Keratinocyte (primary cell): ENCODE measurements around the gene KIF17. TPM values are rescaled to one million over a fixed set of nuclear protein-coding genes. Genes with fewer than 3 reads are reported as not detected.

Source experiments
- DNase-seq: peaks from one replicate; pipeline ENCODE4 v3.0.0-alpha.2; 2011; ENCODE audit warnings: low read depth, missing footprints, low spot score
- FAIRE-seq: peaks from 2 replicates; lab custom pipeline; 2011; peaks lifted over from hg19 to GRCh38; lab: Jason Lieb, UNC
- H2AFZ ChIP-seq: 2 replicates; pipeline ENCODE4 v1.6.0; 2012; ENCODE audit warnings: low read length, control low read depth, inconsistent platforms; ENCODE audit not compliant: control insufficient read depth
- H3K27ac ChIP-seq: 2 replicates; pipeline ENCODE4 v1.5.1; 2011; ENCODE audit warnings: low read length; ENCODE audit not compliant: control insufficient read depth, insufficient read depth
- H3K27me3 ChIP-seq: 3 replicates; pipeline ENCODE4 v1.6.0; 2011; ENCODE audit warnings: low read length; ENCODE audit not compliant: control insufficient read depth, insufficient read depth; ENCODE audit errors: extremely low read depth
- H3K36me3 ChIP-seq, 2 experiments: 2 replicates in 1 of 2; 3 replicates in 1 of 2; pipeline ENCODE4 v1.5.1; 2011; ENCODE audit warnings: low read length in 2 of 2, mild to moderate bottlenecking in 1 of 2; ENCODE audit not compliant: control insufficient read depth in 2 of 2, insufficient read depth in 2 of 2; ENCODE audit errors: extremely low read depth in 1 of 2
- H3K4me1 ChIP-seq: 3 replicates; pipeline ENCODE4 v1.5.1; 2011; ENCODE audit warnings: low read length; ENCODE audit not compliant: control insufficient read depth, insufficient read depth; ENCODE audit errors: extremely low read depth
- H3K4me2 ChIP-seq: 3 replicates; pipeline ENCODE4 v1.6.0; 2011; ENCODE audit warnings: low read depth, low read length; ENCODE audit not compliant: control insufficient read depth, insufficient read depth; ENCODE audit errors: extremely low read depth
- H3K4me3 ChIP-seq, 3 experiments: fragments of 200-600 bp in 1 of 3; sonication (generic) in 1 of 3; 2 replicates in 2 of 3; 3 replicates in 1 of 3; pipeline ENCODE4 v1.5.1; 2011 to 2016; ENCODE audit warnings: low read length in 3 of 3, mild to moderate bottlenecking in 3 of 3, control low read depth in 2 of 3, inconsistent platforms in 1 of 3, low read depth in 1 of 3, mixed read lengths in 1 of 3, mixed run types in 1 of 3, moderate library complexity in 1 of 3; ENCODE audit not compliant: control insufficient read depth in 2 of 3, insufficient read depth in 2 of 3; ENCODE audit errors: extremely low read depth in 1 of 3
- H3K79me2 ChIP-seq: 2 replicates; pipeline ENCODE4 v1.6.0; 2012; ENCODE audit warnings: low read length; ENCODE audit not compliant: control insufficient read depth, insufficient read depth
- H3K9ac ChIP-seq: 3 replicates; pipeline ENCODE4 v1.6.0; 2011; ENCODE audit warnings: low read length; ENCODE audit not compliant: control insufficient read depth, insufficient read depth; ENCODE audit errors: extremely low read depth
- H3K9me1 ChIP-seq: 3 replicates; pipeline ENCODE4 v1.6.0; 2011; ENCODE audit warnings: low read length; ENCODE audit not compliant: control insufficient read depth, insufficient read depth; ENCODE audit errors: extremely low read depth
- H3K9me3 ChIP-seq: 2 replicates; pipeline ENCODE4 v1.5.1; 2012; ENCODE audit warnings: low read depth, low read length; ENCODE audit not compliant: control insufficient read depth
- H4K20me1 ChIP-seq: 3 replicates; pipeline ENCODE4 v1.6.0; 2011; ENCODE audit warnings: low read length; ENCODE audit not compliant: control insufficient read depth, insufficient read depth; ENCODE audit errors: extremely low read depth
- EZH2 ChIP-seq: IDR thresholded peaks from one replicate; pipeline ENCODE4 v1.6.1; 2012; ENCODE audit warnings: inconsistent platforms, mild to moderate bottlenecking, low read length, moderate library complexity
- dilution Hi-C: fragments of 300-500 bp; cut with MboI; formaldehyde crosslinking; loops from one replicate; pipeline ENCODE4 v1.7.0; 2020; ENCODE audit warnings: low sequenced_read_pairs; ENCODE audit not compliant: extremely low pct_ligation_motif_present
- polyA plus RNA-seq, 5 experiments: library from polyadenylated mRNA; depleted of rRNA in 3 of 5; stranded (reverse) in 3 of 5; stranded (forward) in 1 of 5; unstranded in 1 of 5; fragments of >200 nt; gene quantifications; 1 replicate in 1 of 5; 2 replicates in 3 of 5; 3 replicates in 1 of 5; pipeline versions ENCODE4 v1.2.1 to v1.2.3, GENCODE V29; 2011 to 2012; ENCODE audit warnings: missing spikeins in 2 of 5, low read depth in 1 of 5, low replicate concordance in 1 of 5
- TF ChIP-seq, protein P1 (sequence below), 3 experiments: IDR thresholded peaks in 1 of 3; conservative IDR thresholded peaks in 1 of 3; optimal IDR thresholded peaks in 1 of 3; 2 replicates in 2 of 3; 3 replicates in 1 of 3; pipeline versions ENCODE3 to v1.5.1; 2011; ENCODE audit warnings: low read length in 3 of 3, mild to moderate bottlenecking in 3 of 3, moderate library complexity in 2 of 3, control low read depth in 1 of 3, inconsistent platforms in 1 of 3; ENCODE audit not compliant: insufficient read depth in 2 of 3; ENCODE audit errors: extremely low read depth in 1 of 3

KIF17 gene
- polyA plus RNA-seq, 1 donor (not counting 4 experiments of a cell fraction or from before 2014, with no cell fraction given), result 0.90 TPM

DNA sequence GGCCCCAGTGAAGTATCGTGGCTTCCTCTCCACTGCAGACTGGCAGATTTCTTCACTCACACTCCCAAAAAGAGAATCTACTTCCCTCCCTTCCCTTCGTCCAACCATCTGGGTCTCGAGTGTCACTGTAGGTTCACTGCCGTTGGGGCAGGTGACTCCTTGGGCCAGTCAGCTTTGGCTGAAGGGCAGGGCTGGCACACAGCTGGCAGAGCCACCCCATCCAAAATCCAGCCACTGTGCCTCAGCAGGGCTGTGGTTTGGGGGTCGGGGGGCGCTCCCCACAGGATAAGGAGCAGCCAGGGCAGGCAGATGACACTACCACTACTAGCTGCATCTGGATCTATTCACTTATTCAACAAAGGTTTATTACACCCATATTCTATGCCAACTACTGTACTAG is 74.7 kb downstream of the KIF17 start:
- Histone ChIP-seq H3K9me1 (no peaks in the 10 kb centered on the region), H4K20me1 (no peaks in the 10 kb centered on the region), H3K36me3 (peaks cover 21 to 36% of the 10 kb centered on the region in 2 experiments), H3K9me3 (no peaks in the 10 kb centered on the region), H3K4me2 (no peak overlapping the region), H3K27me3 (no peaks in the 10 kb centered on the region), H3K4me3 (no peak overlapping the region), H3K27ac (no peak overlapping the region), H3K79me2 (no peaks in the 10 kb centered on the region), H3K4me1 (no peaks in the 10 kb centered on the region), H2AFZ (no peak overlapping the region), H3K9ac (no peak overlapping the region)
- dilution Hi-C loops, result no loop called here
- FAIRE-seq (no peak), DNase-seq (no peak)
- TF ChIP-seq EZH2, result no peak
- TF ChIP-seq, protein P1, sequence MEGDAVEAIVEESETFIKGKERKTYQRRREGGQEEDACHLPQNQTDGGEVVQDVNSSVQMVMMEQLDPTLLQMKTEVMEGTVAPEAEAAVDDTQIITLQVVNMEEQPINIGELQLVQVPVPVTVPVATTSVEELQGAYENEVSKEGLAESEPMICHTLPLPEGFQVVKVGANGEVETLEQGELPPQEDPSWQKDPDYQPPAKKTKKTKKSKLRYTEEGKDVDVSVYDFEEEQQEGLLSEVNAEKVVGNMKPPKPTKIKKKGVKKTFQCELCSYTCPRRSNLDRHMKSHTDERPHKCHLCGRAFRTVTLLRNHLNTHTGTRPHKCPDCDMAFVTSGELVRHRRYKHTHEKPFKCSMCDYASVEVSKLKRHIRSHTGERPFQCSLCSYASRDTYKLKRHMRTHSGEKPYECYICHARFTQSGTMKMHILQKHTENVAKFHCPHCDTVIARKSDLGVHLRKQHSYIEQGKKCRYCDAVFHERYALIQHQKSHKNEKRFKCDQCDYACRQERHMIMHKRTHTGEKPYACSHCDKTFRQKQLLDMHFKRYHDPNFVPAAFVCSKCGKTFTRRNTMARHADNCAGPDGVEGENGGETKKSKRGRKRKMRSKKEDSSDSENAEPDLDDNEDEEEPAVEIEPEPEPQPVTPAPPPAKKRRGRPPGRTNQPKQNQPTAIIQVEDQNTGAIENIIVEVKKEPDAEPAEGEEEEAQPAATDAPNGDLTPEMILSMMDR (optimal IDR thresholded peaks at IDR 0.05 in 1 of 3, IDR thresholded peaks at IDR 0.05 in 1 of 3, conservative IDR thresholded peaks at IDR 0.05 in 1 of 3; ENCODE audit: extremely low read depth in 1 of 3, insufficient read depth in 2 of 3, low read length in 3 of 3), result no peak

DNA sequence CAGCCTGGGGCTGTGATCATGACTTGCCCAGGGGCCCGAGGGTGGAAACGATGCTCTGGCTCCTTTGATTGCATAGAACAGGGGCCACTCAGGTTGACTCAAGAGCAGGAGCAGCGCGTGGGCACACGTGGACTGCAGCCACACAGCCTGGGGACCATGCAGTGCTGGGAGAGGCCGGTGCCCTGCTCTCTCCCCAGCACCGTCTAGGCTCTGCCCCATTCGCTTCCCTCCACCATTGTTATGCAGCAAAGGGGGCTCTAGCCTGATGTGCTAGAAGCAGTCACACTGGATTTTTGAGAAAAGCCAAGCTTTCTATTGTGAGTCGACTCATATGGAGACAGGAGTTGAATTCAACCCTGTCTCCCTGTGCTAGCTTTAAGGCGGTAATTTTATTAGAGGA is 75.8 kb downstream of the KIF17 start:
- H2AFZ ChIP-seq, result no peak overlapping the region
- no peaks in the 10 kb centered on the region for H3K4me1 ChIP-seq
- no peaks in the 10 kb centered on the region for H3K27me3 ChIP-seq
- dilution Hi-C loops, result no loop called here
- H3K9ac ChIP-seq, result no peak overlapping the region
- TF ChIP-seq EZH2, result no peak
- TF ChIP-seq, protein P1 (optimal IDR thresholded peaks at IDR 0.05 in 1 of 3, IDR thresholded peaks at IDR 0.05 in 1 of 3, conservative IDR thresholded peaks at IDR 0.05 in 1 of 3; ENCODE audit: extremely low read depth in 1 of 3, insufficient read depth in 2 of 3, low read length in 3 of 3), result no peak
- no peaks in the 10 kb centered on the region for H3K9me1 ChIP-seq
- no peaks in the 10 kb centered on the region for H4K20me1 ChIP-seq
- FAIRE-seq (no peak), DNase-seq (no peak)
- H3K9me3 ChIP-seq, result no peaks in the 10 kb centered on the region
- no peaks in the 10 kb centered on the region for H3K79me2 ChIP-seq
- H3K4me3 ChIP-seq, result no peak overlapping the region
- H3K27ac ChIP-seq, result no peak overlapping the region
- peaks cover 20 to 38% of the 10 kb centered on the region in 2 experiments for H3K36me3 ChIP-seq
- H3K4me2 ChIP-seq, result no peak overlapping the region
